Activated CD8-positive, alpha-beta memory T cell treated with anti-CD3 and anti-CD28 coated beads for 24 hours (primary cell): ENCODE measurements around the gene RPL29.

Source experiments
- DNase-seq: peaks from one replicate; pipeline ENCODE4 v3.0.0-alpha.2; 2020

The RPL29 gene

GRCh38 chr3:51980253-51980652 is 15.4 kb downstream of the RPL29 start:
- no peak for DNase-seq

GRCh38 chr3:51978143-51978502 is 17.6 kb downstream of the RPL29 start:
- DNase-seq: no peak

GRCh38 chr3:51977446-51978142 is 18.1 kb downstream of the RPL29 start:
- DNase-seq: no peak

GRCh38 chr3:51975852-51976549 is 19.7 kb downstream of the RPL29 start:
- DNase-seq: no peak

- DNase-seq: peak; percentile 89
Measured at GRCh38 chr3:51974963-51975851, 20.5 kb downstream of the RPL29 start, which contains the start of gene ABHD14A. Gene ABHD14A, plus strand, starts transcription at chr3:51975064. Its CDS starts 72 bp downstream, at chr3:51975136.

GRCh38 chr3:51974277-51974962 is 21.3 kb downstream of the RPL29 start:
- DNase-seq: no peak

GRCh38 chr3:51971350-51971749 is 24.3 kb downstream of the RPL29 start:
- no peak for DNase-seq

- DNase-seq: no peak
Measured at GRCh38 chr3:51970606-51971300, 24.9 kb downstream of the RPL29 start.

- no peak for DNase-seq
Measured at GRCh38 chr3:51969841-51970240, 25.9 kb downstream of the RPL29 start.

- no peak for DNase-seq
Measured at GRCh38 chr3:51968883-51969678, 26.6 kb downstream of the RPL29 start.

GRCh38 chr3:51968170-51968775 is 27.4 kb downstream of the RPL29 start:
- no peak for DNase-seq

GRCh38 chr3:51967384-51968169 is 28.1 kb downstream of the RPL29 start, which contains the start of gene PCBP4:
Gene PCBP4, minus strand, starts transcription at chr3:51967454. Its CDS starts 6,214 bp downstream, at chr3:51961240.
- DNase-seq: peak; percentile 73

- DNase-seq: peak; percentile 76
Measured at GRCh38 chr3:51966922-51967383, 28.7 kb downstream of the RPL29 start.

GRCh38 chr3:51966486-51966885 is 29.2 kb downstream of the RPL29 start:
- DNase-seq: no peak

- DNase-seq: no peak
Measured at GRCh38 chr3:51966016-51966415, 29.7 kb downstream of the RPL29 start.

GRCh38 chr3:51964521-51964920 is 31.2 kb downstream of the RPL29 start:
- no peak for DNase-seq

- no peak for DNase-seq
Measured at GRCh38 chr3:51963951-51964451, 31.7 kb downstream of the RPL29 start.

- no peak for DNase-seq
Measured at GRCh38 chr3:51962854-51963530, 32.7 kb downstream of the RPL29 start.
